Glomerular visceral epithelial cell (primary cell): ENCODE data around the gene SLCO4A1.

Source experiments
- DNase-seq: peaks from one replicate; pipeline ENCODE4 v3.0.0-alpha.2; 2016; ENCODE audit errors: extremely low spot score

The SLCO4A1 gene

GRCh38 chr20:62638055-62638570 is 4.2 kb upstream of the SLCO4A1 start:
- no peak for DNase-seq

GRCh38 chr20:62638679-62639406 is 3.5 kb upstream of the SLCO4A1 start:
- DNase-seq = no peak

GRCh38 chr20:62639765-62640164 is 2.5 kb upstream of the SLCO4A1 start:
- DNase-seq = no peak

- no peak for DNase-seq
These were observed 1.4 kb upstream of the SLCO4A1 start for GRCh38 chr20:62640870-62641269.

- no peak for DNase-seq
These were observed 817 bp upstream of the SLCO4A1 start for GRCh38 chr20:62641321-62642050.

- peak; percentile 41 for DNase-seq
These were observed 590 bp downstream of the SLCO4A1 start for GRCh38 chr20:62642666-62643520.

GRCh38 chr20:62643521-62644043 is 1.3 kb downstream of the SLCO4A1 start:
- no peak for DNase-seq

- DNase-seq = no peak
These were observed 1.9 kb downstream of the SLCO4A1 start for GRCh38 chr20:62644044-62644795.

GRCh38 chr20:62644802-62645496 is 2.6 kb downstream of the SLCO4A1 start:
- DNase-seq = no peak

GRCh38 chr20:62645613-62646012 is 3.3 kb downstream of the SLCO4A1 start:
- no peak for DNase-seq

- DNase-seq = no peak
These were observed 4.7 kb downstream of the SLCO4A1 start for GRCh38 chr20:62646851-62647520.

- no peak for DNase-seq
These were observed 5.4 kb downstream of the SLCO4A1 start for GRCh38 chr20:62647521-62648317.

GRCh38 chr20:62648318-62648995 is 6.2 kb downstream of the SLCO4A1 start:
- no peak for DNase-seq

- no peak for DNase-seq
These were observed 6.8 kb downstream of the SLCO4A1 start for GRCh38 chr20:62649140-62649539.

GRCh38 chr20:62650551-62651284 is 8.4 kb downstream of the SLCO4A1 start:
- no peak for DNase-seq

- DNase-seq = no peak
These were observed 9.2 kb downstream of the SLCO4A1 start for GRCh38 chr20:62651285-62652021.
